ENCODE data around the gene ITSN1.

The ITSN1 gene

DNA sequence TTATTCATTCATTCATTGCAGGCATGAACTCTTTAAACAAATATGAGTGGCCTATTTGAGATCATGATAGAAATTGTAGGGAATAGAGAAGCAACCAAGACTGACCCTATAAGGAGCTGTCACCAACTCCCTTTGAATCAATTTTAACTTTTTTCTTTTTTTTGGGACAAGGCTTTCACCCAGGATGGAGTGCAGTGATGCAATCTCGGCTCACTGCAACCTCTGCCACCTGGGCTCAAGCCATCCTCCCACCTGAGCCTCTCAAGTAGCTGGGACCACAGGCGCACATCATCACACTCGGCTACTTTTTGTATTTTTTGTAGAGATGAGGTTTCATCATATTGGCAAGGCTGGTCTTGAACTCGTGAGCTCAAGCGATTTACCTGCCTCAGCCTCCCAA lies 290.4 kb downstream of the ITSN1 start:
- no peak for DNase-seq (ENCODE audit: low read depth)

DNA sequence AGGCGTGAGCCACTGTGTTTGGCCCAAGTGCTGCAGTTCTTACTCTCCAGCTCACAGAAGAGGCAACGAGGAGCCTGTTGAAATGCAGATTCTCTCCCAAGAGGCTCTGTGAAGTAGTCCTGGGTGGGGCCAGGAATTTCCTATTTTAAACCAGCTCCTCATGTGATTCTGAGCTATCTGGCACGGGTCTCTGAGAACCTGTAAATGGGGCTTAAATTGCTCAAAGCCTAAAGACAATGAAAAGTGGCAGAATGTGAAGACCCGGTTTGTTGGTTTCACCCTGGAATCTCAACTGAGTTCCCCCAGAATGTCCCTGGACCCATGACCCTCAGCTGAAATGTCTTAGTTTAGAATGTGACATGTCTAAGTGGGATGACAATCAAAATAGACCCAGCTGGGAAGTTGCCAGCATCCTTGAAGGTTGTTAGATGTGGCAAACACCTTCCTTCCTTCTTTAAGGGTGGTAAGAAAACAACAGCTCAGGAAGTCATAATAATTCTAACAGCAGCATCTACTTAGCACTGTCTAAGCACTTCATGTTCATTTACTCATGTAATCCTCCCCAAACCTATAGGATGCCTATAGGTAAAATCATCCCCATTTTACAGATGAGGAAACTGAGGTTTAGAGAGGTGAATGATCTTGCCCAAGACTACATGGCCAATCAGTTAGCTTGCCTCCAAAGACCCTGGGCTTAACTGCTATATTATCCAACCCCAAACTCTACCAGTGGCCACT lies 294.2 kb downstream of the ITSN1 start:
- no peak for DNase-seq (ENCODE audit: low read depth)

DNA sequence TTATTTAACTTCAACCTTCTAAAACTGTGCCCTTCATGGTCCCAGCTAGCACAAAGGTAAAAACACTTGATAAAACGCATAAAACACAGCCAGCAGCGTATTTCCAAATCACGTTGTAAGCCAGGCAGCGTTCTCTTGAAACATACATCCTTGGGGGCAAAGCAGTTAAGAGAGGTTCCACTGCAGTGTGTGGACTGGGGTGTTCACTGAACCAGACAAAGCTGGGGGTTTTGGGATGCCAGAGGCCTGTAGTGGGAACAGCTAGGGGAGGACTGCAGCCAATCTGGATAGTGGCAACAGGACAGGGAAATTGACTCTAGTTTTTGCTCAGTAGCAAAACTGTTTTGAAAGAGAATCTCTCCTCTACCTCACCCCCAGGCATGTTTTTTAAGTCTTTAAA lies 294.8 kb downstream of the ITSN1 start:
- no peak for DNase-seq (ENCODE audit: low read depth)

DNA sequence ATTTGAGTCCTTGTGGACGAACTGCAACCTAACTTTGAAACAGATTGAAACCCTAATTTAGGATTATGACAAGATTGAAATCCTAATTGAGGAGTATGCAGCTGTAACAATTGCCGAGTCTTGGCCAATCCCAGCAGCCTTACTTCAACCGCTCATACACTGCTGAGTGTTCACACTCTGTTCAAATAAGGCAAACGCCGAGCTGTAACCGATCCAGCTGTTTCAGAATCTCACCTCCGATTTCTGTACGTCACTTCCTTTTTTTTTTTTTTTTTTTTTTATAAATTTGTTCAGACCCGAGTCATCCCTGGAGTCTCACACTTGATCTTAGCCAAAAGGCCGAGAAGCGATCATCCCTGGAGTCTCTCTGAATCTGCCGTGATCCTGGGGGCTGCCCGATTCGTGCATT lies 295.6 kb downstream of the ITSN1 start:
- DNase-seq (ENCODE audit: low read depth): no peak

DNA sequence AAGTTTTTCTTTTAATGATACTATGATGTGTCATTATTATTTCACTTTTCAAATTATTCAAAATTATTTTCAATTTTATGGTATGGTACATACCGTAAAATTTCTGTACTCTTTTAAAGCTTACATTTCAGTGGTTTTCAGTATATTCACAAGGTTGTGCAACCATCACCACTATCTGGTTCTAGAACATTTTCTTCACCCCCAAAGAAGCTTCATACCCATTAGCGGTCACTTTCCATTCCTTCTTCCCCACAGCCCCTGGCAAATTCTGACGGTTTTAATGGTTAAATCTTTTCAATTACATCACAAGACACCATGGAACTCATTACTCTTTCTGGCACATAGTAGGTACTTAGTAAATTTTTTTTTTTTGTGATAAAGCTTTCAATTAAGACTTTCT lies 296.1 kb downstream of the ITSN1 start:
- no peak for DNase-seq (ENCODE audit: low read depth)

DNA sequence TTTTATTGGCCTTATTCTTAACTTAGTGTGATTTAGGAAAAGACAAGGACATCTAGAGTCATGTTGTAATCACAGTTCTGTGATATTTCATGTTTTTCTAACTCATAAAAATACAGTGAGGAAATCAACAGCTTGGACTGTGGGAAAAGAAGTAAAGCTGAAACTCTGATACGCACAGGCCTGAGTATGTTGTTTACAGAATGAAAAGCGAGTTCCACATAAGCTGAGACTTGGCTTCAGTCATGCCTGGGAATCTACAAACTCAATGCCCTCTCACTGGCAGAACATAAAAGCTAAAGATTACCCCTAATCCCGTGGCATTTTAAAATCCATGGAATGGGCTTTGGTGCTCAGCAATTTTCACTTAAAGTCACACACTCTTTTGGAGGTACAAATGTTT lies 296.9 kb downstream of the ITSN1 start:
- no peak for DNase-seq (ENCODE audit: low read depth)

DNA sequence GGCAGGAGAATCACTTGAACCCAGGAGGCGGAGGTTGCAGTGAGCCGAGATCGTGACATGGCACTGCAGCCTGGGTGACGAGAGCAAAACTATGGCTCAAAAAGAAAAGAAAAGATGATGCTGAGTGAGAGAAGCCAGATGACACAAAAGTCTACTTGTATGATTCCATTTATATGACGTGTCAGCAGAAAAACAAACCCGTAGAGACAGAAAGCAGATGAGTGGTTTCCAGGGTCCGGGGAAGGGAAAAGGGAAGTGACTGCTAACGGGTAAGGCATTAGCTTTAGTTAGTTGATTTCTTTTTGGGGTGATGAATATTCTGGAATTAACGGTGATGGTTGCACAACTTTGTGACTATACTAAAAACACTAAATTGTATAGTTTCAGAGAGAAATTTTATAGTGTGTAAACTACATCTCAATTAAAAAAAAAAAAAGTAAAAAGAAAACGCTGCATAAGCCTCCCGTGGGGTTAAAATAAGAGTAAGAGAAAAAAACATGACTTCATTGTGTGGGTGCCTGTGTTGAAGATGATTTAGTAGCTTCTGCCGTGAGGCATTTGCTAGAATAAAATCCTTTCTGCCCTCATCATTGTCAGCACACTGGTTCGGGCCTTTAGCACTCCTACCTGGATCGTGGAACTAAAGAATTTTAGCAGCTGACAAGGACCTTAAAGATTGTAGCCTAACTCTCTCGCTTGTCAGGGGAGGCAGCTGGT lies 298.0 kb downstream of the ITSN1 start:
- DNase-seq (ENCODE audit: low read depth): no peak

DNA sequence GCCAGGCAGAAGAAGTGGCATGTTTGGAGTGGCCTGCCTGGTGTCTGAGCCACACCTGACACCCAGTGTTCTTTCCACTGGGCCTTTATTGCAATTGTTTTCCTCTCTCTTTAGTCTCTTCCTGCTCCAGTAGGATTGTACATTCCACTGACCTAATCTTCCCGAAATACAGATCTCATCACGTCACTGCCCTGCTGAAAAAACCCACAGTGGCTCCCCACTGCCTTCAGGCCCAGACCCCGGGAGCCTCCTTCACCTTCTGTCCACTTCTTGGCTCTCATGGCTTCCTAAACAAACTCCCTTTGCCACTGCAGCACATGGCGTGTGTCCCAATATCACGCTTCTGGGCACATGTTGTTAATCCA lies 298.6 kb downstream of the ITSN1 start:
- no peak for DNase-seq (ENCODE audit: low read depth)

DNA sequence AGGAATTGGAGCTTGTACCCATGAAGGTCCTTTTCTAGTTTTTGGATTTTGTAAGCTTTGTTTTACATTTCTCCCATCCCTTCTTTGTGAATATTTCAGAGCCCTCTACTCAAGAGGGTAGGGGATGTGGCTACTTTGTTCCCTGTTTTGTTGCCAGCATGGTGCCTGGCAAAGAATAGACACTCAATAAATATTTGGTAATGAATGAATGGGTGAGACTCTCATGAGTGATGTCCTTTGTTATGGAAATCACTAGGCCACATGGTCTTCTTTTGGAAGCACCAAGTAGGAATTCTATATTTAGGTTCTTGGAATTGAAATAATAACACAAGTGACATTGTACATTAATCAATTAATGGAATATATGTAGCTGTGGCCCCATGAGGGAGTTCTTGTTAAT lies 300.1 kb downstream of the ITSN1 start:
- no peak for DNase-seq (ENCODE audit: low read depth)

DNA sequence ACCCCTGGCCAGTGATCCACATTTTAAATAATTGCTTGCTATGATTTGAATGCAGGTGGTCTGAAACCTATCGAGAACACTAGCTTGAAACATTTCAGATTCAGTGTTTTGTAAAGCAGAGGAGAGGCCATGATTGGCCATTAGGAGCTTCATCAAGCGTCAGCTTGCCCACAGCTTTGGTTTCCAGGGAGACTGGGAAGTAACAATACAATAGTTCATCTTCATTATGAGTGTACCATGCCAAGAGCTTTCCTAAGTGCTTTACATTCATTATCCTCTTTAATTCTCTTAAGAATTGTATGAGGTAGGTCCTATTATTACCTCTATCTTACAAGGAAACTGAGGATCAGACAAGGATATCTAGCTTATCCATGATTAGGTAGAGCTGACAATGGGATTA lies 301.0 kb downstream of the ITSN1 start:
- DNase-seq (ENCODE audit: low read depth): no peak

DNA sequence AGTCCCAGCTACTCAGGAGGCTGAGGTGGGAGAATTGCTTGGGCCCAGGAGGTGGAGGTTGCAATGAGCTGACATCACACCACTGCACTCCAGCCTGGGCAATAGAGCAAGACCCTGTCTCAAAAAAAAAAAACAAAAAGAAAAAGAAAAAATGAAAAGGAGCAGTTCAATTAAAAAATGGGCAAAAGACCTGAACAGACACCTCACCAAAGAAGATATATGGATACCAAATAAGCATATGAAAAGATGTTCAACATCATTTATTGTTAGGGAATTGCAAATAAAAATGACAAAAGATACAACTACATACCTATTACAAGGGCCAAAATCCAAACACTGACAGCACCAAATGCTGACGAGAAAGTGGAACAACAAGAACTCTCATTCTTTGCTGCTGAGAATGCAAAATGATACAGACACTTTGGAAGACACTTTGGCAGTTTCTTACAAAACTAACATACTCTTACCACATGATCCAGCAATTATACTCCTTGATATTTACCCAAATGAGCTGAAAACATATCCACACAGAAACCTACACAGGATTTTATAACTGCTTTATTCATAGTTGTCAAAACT lies 302.0 kb downstream of the ITSN1 start:
- no peak for DNase-seq (ENCODE audit: low read depth)

DNA sequence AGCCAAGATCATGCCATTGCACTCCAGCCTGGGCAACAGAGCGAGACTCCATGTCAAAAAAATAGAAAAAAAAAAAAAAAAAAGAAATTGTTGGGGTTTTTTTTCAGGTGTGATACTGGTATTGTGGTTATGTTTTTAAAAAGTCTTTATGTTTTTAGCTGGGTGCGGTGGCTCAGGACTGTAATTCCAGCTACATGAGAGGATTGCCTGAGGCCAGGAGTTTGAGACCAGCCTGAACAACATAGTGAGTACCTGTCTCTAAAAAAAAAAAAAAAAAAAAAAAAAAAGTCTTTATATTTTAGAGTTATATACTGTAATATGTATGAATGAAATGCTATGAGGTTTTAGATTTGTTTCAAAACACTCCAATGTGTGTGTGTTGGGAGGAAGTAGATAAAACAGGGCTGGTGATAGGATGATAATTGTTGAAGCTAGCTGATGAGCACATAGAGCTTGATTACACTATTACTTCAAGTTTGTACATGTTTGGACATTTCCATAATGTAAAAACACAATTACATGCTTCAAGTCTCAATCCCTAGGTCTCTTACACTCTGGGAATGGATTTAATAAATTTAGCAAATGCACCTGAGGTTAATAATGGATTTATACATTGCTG lies 303.5 kb downstream of the ITSN1 start:
- DNase-seq (ENCODE audit: low read depth): no peak

DNA sequence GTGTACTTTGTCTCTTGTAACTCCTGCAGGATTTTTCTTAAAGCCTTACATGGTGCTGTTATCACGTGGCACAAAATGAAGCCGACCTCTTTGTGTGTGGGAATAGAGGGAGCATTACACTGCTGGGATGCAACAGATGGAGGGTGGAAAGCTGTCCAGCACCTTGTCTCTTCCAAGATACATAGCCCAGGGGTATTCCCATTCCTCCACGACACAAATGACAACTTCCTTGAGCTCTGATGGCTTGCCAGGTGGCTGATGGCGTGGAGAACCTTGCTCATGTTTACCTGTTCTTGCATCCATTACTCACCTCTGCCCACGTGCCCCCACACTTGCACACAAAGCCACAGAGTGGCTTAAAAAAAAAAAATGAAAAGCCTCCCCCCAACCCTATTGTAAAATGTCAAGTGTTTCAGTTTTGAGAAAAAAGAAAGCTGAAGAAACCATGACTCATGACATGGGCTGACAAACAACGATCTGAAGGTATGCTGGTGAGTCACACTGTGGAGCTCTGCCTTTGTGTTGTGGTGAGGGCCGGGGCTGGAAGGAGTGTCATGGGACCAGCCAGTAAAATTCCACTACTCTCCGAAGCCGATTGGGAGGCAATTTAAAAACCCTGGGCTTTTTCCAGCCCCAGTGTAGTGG lies 305.3 kb downstream of the ITSN1 start:
- peak; percentile 93 for DNase-seq (ENCODE audit: low read depth)

DNA sequence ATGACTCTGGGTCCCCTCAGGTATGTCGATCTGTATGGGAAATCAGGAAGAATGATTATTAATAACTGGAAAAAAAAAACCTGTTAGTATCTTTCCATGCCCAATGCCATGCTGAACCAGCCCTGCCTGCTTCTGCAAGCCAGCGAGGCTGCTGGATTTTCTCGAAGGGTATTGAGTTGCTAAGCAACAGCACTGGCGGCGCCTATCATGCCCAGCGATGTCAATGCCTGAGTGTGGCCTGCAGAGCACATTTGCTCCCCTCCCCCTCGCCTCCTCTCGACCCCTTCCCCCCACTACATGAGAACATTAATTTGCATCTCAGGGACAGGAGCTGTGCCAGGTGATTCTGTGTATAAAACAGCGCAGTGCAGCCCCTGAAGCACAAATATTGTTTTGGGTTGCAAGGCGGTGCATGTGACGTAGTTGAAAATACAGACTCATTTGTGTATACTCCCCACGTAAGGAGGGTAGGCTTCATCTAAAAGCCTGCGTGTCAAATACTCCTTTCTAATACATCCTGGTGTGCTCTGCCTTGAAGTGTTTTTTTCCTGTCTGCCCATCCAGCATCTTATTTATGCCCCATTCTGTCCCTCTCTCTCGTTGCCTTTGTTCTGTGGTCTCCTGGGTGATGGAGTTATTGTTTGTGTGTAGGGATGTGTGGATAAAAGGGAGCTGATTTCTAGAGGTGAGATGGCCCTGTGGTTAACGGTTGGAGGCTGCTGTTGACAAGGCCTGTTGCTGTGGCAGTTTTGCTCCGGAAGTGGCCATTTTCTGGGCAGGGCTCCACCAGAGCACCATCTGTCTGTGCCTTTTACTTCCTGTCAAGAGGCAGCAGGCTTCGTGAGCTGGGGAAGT lies 306.0 kb downstream of the ITSN1 start:
- DNase-seq (ENCODE audit: low read depth): peak; percentile 49

DNA sequence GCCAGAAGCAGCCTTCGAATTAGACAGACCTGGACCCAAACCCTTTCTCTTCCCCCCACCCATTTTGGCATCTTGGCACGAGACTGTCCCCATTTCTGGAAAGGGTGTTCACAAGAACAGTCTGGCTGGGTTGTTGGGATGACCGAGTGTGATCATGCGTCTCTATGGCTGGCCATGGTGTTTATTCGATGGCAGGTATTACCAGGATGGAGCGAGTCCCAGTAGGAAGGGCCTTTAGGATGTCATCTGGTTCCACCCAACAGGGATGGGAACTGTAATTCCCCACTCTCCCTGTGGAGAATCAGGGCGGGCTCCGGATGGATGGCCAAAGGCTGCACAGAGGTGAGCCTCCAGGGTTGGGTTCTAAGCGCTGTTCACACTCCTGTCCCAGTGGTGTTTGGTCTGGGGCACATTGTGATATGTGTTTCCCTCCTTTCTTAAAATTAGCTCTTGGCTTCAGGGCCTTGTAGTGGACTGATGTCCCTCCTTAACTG lies 306.7 kb downstream of the ITSN1 start:
- DNase-seq (ENCODE audit: low read depth): no peak

Data from fibroblast of the conjunctiva (primary cell).